Stromal cell of bone marrow (primary cell): ENCODE results near the gene ERVK3-1.
"Not testable (repeated sequence)": the region's sequence is repeated elsewhere in the genome, so short reads cannot be mapped to it uniquely, and the experiment has no call there.

Experiments
- DNase-seq: peaks from one replicate; pipeline ENCODE4 v3.0.0-alpha.2; 2012; ENCODE audit warnings: low read depth

The ERVK3-1 gene, protein sequence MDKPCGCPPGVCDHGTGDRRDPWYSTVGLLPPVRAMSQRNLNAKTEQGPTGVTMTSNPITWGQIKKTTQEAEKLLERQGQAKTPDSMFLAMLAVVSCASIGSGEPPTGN

DNA sequence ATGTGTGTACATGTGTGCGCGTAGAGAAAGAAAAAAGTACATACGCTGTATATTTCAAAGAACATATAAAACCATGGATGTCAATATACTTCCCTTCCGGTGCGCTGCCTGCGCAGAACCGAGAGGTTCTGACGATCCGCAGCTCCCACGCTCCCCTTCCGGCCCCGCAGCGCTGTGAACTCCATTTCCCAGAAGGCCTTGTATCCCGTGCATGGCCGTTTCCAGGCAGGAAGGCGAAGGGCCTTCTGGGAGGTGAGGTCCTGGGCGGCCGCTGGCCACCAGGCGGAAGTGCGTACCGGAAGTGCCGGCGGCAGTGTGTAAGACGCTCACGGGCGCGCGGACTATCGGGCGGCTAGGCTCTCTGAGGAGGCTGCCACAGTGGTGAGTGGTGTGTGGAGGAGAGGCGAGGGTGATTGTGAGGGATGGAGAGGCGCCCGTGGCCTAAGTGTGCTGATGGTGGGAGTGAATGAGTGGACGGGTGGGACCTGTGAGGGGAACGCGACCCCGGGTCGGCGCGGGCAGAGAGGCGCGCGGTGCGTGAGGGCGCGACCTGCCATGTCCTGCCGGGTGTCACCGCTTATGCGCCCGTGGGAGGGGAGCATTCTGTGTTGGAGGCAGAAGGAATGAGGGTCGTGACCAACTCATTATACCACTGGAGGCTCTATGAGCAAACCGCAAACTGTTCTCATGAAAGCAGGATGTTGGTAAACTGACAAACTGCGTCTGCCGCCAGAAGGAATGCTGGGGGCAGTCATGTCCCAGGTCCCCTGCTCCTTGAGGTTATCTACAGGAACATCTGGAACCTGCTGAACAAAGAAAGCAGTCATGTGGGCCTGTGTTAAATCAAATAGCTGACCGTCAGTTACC, at the start of gene ERVK3-1:
Gene ERVK3-1 (plus strand): TSS at position 313 of the 867 bp plus-strand sequence. CDS start 6,792 bp downstream, outside the sequence.
- DNase-seq: peak; percentile 97

DNA sequence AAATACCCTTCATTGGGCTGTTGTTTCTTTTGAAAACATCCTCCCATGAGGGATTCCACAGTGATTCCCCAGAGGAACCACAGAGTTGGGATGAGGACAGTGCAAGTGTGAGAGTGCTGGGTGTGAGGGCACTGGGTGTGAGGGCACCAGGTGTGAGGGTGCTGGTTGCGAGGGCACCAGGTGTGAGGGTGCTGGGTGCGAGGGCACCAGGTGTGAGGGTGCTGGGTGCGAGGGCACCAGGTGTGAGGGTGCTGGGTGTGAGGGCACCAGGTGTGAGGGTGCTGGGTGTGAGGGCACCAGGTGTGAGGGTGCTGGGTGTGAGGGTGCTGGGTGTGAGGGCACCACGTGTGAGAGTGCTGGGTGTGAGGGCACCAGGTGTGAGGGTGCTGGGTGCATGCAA, 46.9 kb upstream of the ERVK3-1 start:
- DNase-seq: not testable (repeated sequence)

DNA sequence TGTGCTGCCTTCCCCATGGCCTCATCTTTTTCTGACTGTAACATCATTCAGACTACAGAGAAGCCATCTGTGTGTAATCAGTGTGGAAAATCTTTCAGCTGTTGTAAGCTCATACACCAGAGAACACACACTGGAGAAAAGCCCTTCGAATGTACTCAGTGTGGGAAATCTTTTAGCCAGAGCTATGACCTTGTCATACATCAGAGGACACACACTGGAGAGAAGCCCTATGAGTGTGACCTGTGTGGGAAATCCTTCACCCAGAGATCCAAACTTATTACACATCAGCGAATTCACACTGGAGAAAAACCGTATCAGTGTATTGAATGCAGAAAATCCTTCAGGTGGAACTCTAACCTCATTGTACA, 43.6 kb upstream of the ERVK3-1 start:
- DNase-seq: no peak

DNA sequence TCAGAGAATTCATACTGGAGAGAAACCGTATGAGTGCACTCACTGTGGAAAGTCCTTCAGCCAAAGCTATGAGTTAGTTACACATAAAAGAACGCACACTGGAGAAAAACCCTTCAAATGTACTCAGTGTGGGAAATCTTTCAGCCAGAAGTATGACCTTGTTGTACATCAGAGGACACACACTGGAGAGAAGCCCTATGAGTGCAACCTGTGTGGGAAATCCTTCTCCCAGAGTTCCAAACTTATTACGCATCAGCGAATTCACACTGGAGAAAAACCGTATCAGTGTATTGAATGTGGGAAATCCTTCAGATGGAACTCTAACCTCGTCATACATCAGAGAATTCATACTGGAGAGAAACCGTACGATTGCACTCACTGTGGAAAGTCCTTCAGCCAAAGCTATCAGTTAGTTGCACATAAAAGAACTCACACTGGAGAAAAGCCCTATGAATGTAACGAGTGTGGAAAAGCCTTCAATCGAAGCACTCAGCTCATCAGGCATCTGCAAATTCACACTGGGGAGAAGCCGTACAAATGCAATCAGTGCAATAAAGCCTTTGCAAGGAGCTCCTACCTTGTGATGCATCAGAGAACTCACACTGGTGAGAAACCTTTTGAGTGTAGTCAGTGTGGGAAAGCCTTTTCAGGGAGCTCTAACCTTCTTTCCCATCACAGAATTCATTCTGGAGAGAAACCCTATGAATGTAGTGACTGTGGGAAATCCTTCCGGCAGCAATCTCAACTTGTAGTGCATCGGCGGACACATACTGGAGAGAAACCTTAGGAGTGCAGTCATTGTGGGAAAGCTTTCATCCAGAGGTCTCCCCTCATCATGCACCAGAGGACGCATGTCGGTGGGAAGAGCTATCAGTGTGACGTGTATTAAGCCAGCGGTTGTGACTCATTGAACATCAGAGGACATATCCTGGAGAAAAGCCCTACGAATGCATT, 42.9 kb upstream of the ERVK3-1 start:
- DNase-seq: no peak

DNA sequence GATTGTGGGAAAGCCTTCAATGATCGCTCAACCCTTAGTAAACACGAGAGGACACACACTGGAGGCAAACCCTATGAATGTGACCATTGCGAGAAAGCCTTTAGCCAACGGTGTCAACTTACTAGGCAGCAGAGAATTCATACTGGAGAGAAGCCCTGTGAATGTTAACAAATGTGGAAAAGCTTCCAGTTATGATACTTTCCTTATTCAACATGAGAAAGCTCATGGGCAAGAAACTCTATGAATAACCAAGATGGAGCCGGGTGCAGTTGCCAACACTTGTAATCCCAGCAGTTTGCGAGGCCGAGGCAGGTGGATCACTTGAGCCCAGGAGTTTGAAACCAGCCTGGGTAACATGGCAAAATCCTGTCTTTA, 42.3 kb upstream of the ERVK3-1 start:
- no peak for DNase-seq

DNA sequence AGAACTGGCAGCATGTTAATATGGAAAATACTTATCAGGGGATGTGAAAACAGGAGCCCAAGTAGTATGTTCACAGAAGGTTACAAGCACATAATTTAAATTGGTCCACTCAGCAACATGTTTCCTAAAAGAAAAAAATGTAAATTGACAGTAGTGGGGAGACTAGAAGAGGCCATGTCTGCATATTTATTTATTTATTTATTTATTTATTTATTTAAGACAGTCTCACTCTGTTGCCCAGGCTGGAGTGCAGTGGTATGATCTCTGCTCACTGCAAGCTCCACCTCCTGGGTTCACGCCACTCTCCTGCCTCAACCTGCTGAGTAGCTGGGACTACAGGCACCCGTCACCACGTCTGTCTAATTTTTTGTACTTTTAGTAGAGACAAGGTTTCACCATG, 40.1 kb upstream of the ERVK3-1 start:
- no peak for DNase-seq

DNA sequence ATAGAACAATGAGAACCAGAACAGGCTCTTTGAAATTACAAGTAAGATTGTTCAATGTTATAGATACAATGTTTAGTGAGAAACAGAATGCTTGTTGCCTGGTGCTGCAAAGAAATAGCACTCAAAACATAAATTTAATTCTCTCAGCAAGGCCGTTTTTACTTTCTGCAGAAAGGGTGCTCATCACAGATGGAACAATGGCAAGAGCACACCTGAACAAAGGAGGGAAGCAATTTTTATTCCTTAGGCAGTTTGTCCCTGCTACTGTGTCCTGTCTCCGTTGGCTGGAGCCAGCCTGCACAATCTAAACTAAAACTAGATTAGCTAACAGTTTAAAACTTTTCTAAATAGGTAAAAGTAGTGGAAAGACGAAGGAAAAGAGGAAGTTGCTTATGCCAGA, 36.8 kb upstream of the ERVK3-1 start:
- DNase-seq: no peak

DNA sequence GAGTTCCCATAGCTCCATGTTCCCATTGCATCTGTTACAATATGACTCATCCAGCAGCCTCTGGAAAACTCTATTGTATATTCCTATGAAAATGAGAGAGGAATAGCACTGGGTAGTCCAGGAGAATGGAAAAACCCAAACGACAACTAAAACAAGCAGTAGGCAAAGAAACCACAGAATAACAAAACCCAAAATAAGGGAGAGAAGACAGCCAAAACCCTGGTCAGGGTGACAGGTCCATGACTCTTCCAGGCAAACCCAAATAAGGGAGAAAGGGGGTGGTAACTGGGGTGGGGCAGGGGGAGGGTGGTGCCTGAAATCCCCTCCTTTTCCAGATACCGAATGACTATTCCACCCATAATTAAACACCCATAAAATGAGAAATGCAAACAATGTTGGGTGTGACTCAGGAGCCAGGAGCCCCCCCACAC, 30.4 kb upstream of the ERVK3-1 start:
- peak; percentile 21 for DNase-seq

DNA sequence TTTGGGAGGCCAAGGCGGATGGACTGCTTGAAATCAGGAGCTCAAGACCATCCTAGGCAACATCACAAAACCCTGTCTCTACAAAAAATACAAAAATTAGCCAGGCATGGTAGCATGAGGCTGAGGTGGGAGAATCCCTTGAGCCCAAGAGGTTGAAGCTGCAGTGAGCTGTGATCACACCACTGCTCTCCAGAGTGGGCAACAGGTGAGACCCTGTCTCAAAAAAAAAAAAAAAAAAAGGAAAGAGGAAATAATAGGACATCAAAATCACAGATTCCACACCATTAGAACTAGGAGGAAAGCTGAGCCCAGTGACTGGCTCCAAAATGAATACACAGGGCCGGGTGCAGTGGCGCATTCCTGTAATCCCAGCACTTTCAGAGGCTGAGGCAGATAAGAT, 29.6 kb upstream of the ERVK3-1 start:
- DNase-seq: no peak

DNA sequence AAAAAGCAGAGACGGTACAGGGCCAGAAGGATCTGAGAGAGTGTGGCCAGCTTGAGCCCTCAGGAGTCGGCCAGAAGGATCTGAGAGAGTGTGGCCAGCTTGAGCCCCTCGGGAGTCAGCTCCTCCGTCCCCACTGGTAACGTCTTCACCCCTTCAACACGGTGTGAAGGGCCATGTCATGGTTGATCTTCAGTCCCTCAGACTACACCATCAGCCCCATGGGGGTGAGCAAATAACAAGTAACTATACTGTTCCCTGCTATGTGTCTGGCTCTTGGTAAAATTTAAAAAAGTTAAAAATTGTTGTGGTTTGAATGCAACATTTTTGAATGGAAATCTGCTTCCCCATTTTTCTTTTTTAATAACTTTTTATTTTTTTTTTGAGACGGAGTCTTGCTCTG, 28.0 kb upstream of the ERVK3-1 start:
- DNase-seq: no peak

DNA sequence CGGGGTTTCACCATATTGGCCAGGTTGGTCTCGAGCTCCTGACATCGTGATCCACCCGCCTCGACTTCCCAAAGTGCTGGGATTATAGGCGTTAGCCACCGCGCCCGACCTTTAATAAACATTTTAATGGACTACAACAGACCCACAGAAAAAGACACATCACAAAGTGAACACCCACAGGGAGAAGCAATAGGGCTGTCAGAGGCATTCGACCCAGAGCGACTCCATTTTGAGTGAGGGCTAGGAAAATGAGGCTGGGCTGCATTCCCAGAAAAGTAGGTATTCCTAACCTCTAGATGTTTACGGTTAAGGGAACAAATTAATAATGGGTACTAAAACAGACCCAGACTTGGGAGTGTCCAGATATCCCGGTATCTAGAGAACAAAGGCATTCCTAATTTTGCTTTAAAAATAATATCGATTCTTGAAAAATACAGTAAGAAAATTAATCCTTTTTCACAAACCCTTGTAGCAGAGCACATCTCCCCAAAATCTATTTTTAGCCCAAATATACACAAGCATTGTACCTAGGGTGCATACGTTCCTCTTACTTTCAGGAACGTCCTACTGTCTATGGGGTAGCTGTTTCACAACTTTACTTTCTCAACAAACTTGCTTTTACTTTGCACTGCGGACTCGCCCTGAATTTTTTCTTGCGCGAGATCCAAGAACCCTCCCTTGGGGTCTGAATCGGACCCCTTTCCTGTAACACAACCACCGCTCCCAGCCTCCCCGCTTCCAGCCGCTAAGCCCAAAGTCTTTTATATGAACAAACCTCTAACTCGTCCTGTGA, 27.2 kb upstream of the ERVK3-1 start:
- DNase-seq: no peak

DNA sequence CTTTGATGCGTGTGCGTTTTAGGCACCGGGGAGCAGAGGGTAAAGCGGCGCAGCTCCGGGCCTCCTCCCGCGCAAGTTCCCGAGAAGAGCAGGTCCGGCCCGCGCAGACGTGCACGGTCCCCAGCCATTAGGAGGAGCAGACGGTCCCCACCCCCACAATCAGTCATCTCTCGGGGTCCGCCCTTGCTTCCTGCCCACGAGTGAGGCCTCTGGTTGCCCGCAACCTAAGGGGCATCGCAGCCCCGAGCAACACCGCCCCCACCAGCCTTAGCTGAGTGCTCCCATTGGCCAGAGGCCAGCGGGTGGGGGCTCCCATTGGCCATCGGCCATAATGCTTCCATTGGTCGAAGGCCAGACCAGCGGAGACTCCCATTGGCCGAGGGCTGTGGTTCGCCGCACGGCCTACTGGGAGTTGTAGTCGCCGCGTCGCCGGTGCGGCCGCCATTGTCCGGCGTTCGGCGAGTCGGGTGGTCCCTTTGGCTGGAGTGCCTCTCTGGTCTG, 26.6 kb upstream of the ERVK3-1 start, which contains the start of gene ZNF8:
Gene ZNF8 (plus strand): TSS at position 415 of the 501 bp plus-strand sequence. CDS start 127 bp downstream, outside the sequence.
- DNase-seq: peak; percentile 93

DNA sequence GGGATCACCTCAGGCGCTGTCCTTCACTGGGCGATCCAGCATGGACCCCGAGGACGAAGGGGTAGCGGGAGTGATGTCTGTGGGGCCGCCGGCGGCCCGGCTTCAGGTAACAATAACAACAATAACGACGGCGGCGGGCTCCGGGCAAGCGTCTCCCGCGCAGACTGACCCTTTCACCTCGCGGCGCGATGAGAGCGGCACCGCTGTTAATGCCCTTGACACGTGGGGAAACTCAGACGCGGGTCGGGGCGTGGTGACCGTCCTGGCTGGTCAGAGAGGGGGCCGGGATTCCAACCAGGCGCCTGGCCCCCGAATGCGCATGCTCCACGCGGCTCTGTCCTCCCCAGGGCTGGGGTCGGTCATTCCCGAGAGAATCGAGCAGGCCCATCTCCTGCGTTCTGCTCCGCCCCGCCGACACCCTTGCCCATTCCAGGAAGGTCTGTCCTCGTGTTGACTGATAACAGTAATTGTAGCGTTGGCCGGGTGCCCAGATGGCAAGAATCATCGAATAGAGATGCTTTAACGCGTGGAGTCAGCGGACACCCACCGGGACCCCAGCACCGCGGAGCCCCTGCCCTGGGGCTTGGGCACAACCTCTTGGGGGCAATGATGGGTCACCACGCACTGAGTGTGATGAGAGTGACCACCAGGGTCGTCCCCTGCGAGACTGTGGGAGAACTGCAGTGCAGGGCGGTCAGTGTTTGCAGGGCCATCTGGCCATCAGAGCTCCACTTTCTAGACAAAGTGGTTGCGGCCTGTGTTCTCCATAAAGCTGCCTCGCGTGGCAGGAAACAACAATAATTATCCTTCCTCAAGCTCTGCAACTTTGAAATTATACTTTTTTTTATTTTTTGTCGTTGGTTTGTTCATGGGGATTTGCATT, 25.9 kb upstream of the ERVK3-1 start:
- peak; percentile 28 for DNase-seq

DNA sequence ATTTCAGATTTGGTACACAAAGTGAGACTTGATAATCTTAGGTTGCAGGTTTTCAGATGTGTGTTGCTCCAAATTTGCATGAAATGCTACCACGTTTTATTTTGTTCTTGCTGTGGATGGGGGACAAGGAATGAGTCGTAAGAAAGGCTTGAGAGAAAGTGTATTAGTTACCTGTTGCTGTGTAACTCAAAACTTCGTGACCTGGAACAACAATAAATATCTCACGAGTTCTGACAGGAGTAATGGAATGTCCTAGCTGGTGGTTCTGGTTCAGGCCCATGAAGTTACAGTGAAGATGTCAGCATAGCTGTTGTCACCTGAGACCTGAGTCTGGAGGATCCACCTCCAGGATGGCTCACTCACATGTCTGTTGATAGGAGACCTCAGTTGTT, 25.3 kb upstream of the ERVK3-1 start:
- no peak for DNase-seq

DNA sequence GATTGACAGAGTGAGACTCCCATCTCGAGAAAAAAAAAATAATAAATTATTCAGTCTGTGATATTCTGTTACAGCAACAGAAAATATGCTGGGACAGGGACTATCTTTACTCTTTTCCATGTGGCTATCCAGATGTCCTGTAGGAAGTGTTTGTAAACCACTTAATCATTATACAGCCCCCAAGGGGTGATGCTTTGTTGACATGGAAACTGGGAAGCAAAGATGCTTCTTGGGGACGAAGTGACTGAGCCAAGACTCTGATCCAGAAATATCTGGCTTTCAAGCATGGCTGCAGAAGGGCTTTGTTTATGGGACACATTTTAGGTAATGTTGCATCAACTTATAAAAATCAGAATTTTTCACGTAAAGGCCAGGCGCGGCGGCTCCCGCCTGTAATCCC, 21.0 kb upstream of the ERVK3-1 start:
- DNase-seq: no peak

DNA sequence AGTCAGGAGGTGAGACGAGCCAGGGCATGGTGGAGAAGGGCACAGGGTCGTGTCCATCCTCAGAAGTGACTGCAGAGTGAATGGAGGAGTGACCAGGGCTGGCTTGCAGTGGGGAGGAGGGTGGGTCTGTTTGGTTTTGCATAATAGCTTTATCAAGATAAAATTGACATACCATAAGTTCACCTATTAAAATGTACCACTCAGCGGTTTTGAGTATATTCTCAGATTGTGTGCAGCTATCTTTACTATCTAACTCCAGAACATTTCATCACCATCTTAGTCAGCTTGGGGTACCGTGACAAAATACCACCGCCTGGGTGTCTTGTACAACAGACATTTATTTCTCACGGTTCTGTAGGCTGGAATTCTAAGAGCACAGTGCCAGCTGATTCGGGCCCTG, 13.2 kb upstream of the ERVK3-1 start:
- DNase-seq: no peak

DNA sequence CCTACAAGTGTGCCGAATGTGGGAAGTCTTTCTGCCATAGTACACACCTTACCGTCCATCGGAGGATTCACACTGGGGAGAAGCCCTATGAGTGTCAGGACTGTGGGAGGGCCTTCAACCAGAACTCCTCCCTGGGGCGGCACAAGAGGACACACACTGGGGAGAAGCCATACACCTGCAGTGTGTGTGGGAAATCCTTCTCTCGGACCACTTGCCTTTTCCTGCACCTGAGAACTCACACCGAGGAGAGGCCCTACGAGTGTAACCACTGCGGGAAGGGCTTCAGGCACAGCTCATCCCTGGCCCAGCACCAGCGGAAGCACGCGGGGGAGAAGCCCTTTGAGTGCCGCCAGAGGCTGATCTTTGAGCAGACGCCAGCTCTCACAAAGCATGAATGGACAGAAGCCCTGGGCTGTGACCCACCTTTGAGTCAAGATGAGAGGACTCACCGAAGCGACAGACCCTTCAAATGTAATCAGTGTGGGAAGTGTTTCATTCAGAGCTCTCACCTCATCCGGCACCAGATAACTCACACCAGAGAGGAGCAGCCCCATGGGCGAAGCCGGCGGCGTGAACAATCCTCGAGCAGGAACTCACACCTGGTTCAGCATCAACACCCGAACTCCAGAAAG, 10.3 kb upstream of the ERVK3-1 start:
- DNase-seq: no peak

DNA sequence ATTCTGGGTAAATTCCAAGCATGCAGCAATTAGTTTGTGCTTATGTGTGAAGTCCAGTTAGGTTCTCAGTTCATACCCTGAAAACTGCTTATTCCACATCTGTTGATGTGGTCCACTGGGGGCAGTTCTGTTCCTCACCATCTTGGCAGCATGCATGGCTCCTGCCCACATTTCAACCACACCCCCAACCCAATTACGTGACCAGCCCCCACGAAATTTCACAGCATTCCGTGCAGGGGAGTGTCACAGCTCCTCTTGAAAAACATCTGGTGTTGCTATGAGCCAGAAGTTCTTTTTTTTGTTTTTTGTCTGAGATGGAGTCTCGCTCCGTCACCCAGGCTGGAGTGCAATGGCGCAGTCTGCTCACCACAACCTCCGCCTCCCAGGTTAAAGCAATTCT, 9.1 kb upstream of the ERVK3-1 start:
- no peak for DNase-seq

DNA sequence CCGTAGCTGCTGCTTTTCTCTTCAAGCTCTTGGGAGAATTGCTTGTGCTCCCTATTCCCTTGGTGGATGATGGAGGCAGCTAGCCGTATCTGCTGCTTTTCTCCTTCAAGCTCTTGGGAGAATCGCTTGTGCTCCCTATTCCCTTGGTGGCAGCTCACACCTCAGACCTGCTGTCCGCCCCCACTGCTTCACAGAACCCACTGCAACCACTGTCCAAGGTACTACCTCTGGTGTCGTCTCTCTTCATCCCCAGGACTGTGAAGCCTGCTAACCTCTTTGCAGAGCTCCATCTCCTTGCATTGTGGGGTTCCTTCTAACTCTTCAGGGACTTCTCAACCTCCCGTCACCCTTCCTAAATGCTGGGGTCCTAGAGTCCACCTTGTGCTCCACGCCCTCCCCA, 4.6 kb upstream of the ERVK3-1 start:
- DNase-seq: no peak

DNA sequence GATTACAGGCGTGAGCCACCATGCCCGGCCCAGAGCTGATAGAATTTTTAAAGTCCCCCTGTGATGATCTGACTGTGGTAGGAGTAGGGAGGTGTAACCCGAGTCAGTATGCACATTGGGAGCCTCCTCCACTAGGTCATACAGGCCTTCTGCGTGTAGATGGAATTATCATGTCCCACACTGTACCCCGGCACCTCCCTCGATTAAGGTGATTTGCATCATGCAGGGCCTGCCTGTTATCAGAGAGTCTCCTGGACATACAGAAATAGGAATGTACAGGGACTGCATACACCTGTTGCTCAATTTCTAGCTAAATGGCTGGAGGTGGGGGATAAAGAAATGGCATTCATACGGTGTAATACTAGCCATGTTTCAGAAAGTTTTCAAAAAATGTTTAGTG, 922 bp upstream of the ERVK3-1 start:
- DNase-seq: no peak
